HG02981 (cell line): Measurements from ENCODE around the gene PIK3AP1.

Source experiments
- ATAC-seq: cut with Tn5 transposase; IDR thresholded peaks from one replicate; pipeline ENCODE4 v1.9.1; 2021; ENCODE audit warnings: mild to moderate bottlenecking, moderate library complexity; ENCODE audit not compliant: unreplicated experiment

PIK3AP1 gene

DNA sequence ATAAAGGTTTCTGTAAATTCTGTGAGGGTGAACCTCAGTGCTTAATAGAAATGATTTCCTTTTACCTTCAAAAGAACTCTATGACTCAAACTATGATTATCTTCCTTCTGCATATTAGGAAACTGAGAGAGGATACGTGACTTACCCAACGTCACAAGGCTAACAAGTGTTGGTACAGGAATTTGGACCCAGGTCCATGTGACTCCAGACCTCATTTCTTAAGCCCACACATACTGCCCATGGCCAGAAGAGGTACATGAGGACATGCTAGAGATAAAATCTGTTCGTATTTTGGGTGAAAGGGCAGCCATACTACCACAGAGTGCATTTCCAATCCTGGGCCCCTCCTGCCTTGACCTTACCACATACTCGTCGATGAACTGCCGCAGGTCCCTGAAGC is 72.0 kb downstream of the PIK3AP1 start:
- ATAC-seq: no peak

DNA sequence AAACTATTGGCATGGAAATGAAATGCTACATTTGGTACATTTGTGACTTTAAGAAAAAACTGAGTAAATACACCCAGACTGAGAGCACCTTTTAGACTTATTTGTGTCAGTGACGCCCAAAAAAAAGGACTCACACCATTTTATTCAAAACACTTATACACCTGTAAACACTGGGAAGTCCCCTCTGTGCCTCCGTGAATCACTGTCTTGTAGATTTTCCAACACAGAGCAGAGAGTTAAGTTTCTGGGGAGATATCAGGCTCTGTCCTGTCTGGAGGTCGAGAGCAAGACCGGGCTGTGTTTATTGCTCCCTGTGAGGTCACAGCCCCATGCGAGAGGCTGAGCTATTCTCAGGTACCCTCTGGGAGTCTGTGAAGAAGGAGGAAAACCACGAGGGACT is 72.8 kb downstream of the PIK3AP1 start:
- no peak for ATAC-seq

DNA sequence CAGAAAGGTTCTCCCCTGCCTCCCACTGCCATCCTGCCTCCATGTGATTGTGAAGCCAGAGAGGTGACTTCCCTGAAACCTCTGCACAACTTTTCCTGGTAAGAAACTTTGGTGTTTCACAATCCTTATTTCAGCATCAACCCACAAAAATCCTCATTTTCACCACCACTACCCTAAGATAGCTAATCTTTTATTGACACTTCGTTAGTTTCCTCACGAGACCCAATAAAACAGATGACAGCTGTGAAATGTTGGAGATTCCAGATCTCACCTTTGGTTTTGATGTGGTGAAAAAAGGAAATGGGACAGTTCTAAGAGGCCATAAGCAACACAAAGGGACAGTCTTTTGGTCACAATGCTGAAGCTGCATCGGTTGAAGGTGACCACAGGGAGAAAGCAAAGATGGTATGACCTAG is 73.6 kb downstream of the PIK3AP1 start:
- no peak for ATAC-seq

DNA sequence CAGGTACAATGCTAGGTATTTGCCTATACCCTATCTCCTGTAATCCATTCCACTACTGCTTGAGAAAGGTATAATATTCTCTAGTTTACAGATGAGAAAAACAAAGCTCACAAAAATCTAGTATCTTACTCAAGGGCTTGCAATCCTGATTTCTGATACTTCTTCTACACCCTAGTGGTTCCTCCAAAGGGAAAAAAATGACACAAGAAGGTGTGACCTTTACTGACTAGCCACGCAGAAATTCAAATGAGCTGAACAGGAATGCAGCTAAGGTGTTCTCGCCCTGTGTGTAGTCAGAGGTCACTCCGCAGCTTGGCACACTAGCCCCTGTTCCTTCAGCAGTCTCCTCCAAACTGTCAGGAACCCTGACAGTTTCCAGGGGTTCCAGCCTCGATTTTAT is 74.0 kb downstream of the PIK3AP1 start:
- no peak for ATAC-seq

DNA sequence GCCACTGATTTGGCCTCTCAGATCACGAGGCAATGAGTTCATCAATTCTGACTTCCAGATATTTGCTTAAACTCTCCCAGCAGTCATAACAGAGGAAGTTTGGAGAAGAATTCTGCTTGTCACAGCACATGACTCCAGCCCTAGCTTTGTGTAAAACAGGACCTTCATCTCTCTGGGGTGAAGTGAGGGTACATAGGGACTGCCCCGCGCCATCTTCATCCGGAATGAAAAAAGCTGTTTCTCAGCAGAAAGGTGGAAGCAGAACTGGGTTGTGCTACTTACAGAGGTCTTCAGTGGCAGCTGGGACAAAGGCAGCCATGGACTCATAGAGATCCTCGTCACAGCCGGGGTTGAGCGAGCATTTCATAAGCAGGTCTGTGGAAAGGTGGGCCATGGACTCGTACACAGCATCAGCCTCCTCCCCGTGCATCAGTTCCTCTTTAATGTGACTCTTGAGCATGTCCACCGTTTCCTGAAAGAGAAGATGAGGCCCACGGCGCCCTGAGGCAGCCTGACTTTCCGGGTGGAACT is 75.1 kb downstream of the PIK3AP1 start:
- no peak for ATAC-seq

DNA sequence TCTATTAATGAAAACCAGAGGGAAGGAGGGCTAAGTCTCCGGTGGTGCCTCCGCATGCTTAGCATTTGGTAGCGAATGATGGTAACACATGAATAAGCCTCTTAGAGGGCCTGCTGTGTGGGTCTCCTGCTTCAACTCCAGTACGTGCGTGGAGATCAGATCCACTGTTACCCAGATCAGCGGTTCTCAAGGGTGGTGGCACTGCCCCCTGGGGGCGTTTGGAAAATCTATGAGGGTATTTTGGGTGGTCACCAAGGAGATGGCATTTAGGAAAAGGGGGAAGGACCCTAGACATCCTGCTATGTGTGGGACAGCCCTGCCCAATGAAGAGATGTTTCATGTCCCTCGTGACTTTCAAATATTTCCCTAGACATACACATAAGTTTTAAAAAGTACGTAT is 76.4 kb downstream of the PIK3AP1 start:
- no peak for ATAC-seq

DNA sequence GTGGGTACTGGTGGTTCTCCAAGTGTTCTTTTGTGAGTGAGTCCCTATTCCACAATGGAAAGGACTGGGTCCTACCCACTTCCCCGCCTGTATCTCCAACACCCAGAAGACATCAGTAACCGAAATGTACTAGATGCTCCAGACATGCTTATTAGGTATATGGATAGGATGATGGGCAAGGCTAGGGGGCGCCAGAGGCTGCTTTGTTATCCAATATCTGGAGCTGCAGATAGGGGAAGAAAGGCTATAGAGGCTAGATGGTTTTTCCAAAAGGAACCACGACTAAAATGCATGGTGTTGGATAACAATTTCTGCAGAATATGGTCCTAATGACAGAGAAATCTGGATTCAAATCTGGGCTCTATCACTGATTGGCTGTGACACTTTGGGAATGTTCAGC is 77.3 kb downstream of the PIK3AP1 start:
- no peak for ATAC-seq

DNA sequence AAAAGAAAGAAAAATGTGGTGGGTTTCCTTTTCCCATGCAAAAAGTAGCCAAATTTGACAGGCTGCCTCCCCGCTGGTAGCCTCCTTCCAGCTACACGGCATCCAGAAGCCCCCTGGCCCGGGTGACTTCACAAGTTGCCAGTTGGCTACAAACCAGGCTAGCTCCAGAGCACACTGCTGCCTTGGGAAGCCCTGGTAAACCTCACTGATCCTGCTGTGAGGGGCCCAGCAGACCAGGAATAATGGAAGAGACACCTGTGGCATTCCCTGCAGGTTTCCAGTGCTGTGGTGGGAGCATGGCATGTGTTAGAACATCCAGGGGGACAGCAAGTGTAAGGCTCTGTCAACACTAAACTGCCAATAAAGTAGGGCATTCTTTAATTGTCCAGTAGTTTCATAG is 77.8 kb downstream of the PIK3AP1 start:
- no peak for ATAC-seq

DNA sequence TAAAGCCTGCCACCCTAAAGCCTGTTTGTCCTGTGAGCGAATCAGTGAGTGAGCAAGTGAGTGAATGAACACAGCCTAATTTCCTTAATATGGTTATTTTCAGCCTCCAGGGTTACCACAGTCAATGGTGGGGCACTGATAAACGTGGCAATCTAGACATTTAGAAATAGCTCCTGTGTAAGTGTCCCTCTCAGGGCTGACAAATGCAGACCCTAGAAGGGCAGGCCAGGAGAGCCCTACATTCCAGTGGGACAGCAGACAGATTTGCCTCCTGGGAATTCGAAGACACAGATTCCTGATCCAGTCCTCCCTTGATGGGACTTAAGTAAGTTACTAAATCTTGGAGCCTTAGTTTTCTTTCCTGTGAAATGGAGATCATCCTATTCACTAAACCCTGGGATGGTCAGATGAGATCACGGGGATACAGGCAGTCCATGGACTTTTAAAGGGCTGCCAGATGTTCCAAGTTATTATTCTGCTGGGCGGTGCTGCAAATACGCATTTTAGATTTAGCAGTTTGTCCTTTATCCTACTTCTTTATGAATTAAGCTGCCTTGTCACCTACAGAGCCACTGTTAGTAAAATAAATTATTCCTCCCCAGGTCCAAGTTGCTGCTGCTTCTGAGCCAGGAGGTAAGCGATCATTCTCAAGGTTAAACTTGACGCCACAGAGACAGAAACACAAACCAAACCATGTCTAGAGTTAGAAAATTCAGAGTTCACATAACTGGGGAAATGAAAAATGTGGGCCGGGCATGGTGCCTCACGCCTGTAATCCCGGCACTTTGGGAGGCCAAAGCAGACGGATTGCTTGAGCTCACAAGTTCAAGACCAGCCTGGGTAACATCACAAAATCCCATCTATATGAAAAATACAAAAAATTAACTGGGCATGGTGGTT is 78.7 kb downstream of the PIK3AP1 start:
- no peak for ATAC-seq

DNA sequence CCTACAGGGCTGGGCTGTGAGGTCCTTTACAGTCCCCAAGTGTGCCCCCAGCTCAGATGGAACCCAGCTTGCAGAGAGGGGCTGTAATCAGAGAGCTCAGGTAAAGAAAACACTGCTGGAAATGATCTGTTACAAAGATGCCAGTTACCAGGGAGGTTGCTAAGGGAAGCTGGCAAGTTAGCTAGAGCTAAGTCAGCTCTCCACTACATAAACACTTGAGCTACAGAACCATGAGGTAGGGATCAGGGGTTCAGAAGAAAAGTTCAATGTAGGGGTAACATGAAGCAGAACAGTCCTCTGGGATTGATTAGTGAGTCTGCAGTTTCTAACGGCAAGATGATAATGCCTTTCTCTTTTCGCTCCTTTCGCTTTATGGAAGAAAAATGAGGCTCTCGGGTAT is 80.4 kb downstream of the PIK3AP1 start:
- no peak for ATAC-seq

DNA sequence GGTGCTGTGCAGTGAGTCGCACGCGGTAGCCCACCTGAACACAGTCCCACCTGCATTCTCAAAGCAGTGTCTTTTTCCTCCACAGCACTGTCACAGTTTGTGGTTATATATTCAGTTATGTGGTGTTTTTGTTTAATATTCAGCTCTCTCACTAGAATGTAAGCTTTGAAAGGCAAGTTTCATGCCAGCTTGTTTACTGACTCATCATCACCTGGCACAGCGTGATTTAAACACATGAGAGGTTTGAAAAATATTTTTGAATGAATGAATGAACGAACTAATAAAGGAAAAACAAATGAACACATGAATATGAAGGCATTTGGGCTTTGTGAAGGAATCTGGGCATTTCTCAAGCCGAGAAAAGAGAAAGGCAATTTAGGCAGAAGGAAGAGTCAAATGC is 81.6 kb downstream of the PIK3AP1 start:
- no peak for ATAC-seq

DNA sequence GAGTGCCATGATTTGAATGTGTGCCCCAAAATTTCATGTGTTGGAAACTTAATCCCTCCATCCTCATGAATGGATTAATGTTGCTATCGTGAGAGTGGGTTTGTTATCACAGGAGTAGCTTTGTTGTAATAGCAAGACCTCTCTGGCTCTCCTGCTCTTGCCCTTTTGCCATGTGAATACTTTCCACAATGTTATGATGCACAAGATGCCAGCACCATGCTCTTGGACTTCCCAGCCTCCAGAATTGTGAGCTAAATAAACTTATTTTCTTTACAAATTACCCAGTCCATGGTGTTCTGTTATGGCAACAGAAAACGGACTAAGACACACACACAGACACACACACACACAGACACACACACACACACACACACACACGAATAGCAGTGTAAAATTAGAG is 82.2 kb downstream of the PIK3AP1 start:
- ATAC-seq: no peak

DNA sequence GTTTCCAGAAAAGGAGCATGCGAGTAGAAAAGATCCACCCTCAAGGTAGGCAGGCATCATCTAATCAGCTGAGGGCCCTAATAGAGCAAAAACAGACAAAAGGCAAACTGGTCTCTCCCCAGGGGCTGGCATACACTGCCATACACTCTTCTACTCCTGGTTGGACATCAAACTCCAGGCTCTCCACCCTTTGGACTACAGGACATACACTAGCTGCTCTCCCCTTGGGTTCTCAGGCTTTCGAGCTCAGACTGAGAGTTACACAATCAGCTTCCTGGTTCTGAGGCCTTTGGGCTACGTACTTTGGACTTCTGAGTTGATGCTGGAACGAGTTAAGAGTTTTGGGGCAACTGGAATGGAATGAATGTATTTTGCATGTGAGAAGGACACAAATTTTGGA is 82.6 kb downstream of the PIK3AP1 start:
- no peak for ATAC-seq

DNA sequence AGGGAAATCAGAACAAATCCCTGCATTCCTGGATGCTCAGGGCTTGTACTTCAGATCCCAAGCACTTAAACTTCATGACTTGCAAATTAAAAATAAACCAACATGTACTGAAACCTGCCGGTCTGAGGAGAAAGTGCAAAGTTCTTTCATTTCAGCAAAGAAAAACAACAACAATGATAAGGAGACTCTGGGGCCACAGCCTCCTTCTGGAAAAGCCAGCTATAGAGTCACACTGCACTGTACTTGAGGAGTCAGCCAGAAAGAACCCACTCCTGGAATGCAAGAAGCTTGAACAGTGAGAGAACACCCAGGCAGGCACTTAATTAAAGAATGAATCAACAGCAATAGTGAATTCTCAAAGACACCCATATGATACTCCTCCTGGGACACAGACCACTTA is 83.8 kb downstream of the PIK3AP1 start:
- no peak for ATAC-seq

DNA sequence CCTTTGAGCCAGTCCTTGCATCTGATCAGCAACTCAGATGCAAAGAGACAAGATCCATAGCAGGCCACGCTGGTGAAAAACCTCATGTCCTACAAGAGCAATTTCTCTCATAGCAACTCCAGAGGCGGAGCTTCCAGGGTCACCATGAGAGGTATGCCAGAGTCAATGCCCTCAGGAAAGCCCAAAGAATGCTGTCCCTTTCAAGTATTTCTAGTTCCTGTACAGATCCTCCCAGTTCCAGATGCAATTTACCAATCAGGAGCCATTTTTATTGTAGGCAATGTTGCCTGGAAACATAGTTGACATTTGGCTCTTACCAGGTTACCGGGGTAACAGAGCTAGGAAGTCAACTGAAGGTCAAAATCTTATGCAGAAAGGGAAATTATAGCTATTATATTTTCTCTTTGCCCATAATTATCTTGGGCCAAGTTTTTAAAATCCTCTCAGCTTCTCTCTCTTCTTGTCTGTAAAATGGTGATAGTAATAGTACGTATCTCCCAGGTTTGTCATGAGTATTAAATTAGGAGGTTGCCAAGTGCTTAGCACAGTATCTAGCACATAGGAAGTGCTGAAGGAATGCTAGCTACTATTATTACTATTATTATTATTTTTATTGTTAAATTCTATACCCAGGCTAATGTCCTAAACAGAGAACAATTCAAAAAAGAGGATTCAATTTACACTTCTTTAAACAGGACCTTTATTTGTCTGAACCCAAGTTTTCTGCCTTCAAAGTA is 87.2 kb downstream of the PIK3AP1 start:
- ATAC-seq: no peak

DNA sequence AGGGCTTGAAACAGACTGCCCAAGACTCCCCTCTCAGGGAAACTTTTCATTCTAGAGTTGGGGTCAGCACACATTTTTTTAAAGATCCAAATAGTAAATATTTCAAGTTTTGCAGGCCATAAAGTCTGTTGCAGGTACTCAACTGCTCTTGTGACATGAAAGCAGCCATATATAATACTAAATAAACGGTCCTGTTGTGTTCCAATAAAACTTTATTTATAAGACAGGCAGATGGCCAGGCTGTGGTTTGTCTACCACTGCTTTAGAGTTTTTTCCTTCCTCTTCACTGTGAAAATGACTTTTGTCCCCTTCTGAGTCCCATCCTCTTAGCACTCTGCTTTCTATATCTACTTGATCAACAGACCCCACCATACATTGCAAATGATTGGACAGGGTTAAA is 93.0 kb downstream of the PIK3AP1 start:
- no peak for ATAC-seq

DNA sequence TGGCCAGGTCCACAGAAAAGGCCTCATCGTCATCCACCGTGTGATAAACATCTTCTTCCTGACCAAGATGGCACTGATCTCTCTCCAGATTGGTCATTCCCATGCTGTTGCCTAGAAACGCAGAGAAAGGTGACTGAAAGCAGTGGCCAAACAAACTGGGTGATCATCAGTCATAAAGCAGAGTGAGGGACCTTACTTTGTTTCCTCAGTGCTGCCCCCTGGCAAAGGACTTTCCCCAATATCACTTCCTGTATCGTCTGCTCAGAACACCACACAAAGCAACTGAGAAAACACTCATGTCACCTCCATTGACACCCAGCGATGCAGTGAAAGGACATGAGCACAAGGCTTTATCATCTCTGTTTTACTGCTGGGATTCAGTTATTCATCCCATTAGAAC is 93.5 kb downstream of the PIK3AP1 start:
- no peak for ATAC-seq

DNA sequence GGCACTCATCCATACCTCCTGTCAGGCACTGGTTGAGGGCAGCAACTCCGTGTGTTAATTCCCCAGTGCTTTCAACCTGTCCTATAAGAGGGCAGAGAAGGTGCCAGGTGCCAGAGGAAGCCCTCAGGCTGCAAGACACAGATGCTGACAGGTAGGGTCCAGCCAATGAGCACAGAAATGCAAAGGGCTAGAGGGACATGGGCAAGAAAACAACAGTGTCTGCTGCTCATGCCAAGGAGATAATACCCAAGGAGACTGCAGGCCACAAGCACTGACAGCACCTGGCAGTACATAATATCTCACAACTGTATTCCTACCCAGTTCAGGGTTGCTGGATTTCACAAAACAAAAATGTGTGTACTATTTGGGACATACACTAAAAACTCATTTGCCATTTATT is 95.1 kb downstream of the PIK3AP1 start:
- no peak for ATAC-seq

DNA sequence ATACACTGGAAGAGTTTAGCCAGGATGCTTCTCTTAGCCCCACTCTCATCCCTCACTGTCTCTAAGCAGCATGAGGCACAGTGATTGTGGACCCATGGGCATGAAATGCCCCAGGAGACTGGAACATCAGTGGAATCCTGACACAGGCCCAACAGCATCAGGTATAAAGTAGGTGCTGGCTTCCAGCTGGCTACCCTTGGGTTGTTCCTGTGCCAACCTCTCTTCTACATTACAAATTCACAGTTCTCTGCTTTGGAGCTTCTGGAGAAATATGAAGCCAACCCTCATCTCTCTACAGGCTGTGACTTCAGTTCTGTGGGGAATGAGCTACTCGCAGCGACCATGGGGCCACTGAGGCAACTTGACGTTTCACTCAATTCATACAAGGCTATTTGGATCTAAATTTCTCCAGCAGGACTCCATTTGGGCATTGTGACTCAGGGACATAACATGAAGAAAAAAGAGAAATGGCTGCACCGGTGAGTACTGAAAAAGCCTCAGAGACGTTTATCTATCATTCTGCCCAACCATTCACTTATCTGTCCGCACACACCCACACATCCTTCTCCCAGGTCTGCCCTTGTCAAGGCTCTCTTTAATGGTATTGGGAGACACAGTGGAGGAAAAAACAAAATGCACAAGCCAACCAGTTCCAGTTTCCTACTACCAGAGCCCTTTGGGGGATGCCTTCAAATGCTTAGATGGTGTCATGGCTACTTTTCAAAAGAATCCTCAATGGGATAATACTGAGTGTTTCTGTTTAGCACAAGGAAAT is 98.1 kb downstream of the PIK3AP1 start:
- no peak for ATAC-seq

DNA sequence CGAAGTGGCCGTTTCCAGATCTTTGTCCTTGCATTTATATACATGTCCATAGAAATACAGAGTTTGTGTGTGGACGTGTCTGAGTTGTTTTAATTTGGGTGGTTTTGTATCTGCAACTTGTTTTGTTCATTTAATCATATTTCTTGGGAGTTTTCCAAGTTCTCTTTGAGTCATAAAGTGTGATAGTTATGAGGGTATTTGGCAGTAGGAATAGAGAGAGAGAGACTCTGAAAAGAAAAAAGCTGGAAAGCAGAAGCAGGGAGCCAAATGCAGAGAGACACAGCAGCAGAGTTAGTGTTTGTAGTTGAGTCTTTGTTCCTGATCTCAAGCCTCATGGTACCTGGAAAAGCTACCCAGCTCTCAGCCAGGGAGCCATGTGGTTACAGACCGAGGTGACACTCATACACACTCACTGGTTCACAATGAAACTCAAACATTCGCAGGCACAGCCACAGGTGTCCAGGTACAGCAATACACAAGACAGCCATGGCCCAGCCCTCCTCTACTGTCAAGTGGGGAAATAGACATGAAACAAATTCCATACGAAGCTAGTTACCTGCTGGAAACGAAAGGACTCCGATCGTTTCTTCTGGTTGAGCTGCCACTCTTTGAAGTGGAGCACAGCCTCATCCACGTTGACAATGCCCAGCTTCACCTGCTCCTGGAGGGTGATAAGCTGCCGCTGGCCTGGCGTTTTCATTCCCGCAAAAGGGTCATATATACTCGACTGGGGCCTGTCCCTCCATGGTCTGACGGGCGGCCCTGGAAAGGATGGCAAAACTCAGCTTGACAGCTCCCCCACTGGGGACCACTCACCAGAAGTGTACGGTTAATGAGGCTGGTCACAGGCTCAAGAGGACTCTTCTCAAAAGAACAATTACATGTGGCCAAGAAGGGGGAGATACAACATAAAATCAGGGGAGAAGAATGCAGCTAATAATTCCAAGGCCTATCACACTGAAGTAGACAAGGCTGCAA is 100.2 kb downstream of the PIK3AP1 start:
- ATAC-seq: no peak
